Cardiac muscle cell (in vitro differentiated cells and primary cell): Measurements from ENCODE around the gene AUTS2. TPM values are rescaled to one million over a fixed set of nuclear protein-coding genes. Genes with fewer than 3 reads are reported as not detected.

Experiments used
- DNase-seq, 2 donors: peaks; one replicate each; pipeline versions ENCODE4 v3.0.0 to v3.0.0-alpha.2; 2010 to 2017; ENCODE audit warnings: low read depth in 1 of 2, low spot score in 1 of 2
- H3K27ac ChIP-seq: fragments of 200-600 bp; sonication (generic); 2 replicates; pipeline ENCODE4 v1.5.1; 2016
- H3K27me3 ChIP-seq: fragments of 200-600 bp; sonication (generic); 2 replicates; pipeline ENCODE4 v1.6.0; 2016; ENCODE audit warnings: control low read depth
- H3K36me3 ChIP-seq: fragments of 200-600 bp; sonication (generic); 2 replicates; pipeline ENCODE4 v1.5.1; 2016; ENCODE audit warnings: control low read depth
- H3K4me1 ChIP-seq: fragments of 200-600 bp; sonication (generic); 2 replicates; pipeline ENCODE4 v1.8.1; 2017; ENCODE audit warnings: low read depth, mild to moderate bottlenecking, mixed run types
- H3K4me3 ChIP-seq: fragments of 200-600 bp; sonication (generic); 2 replicates; pipeline ENCODE4 v1.5.1; 2016; ENCODE audit warnings: mild to moderate bottlenecking
- H3K9me3 ChIP-seq: fragments of 200-600 bp; sonication (generic); 2 replicates; pipeline ENCODE4 v1.5.1; 2017; ENCODE audit warnings: low read depth, mild to moderate bottlenecking, control low read depth
- polyA plus RNA-seq: library from polyadenylated mRNA; unstranded; fragments of >200 nt; fragmentation: Nextera tagmentation; extraction: Ambion mirVana; gene quantifications from 2 replicates; pipeline ENCODE4 v1.2.1, GENCODE V29; 2016
- total RNA-seq: library from RNA; depleted of rRNA; stranded (reverse); fragments of >200 nt; gene quantifications from 2 replicates; pipeline ENCODE4 v1.2.3, GENCODE V29; 2016
- TF ChIP-seq, protein P1 (sequence below): IDR thresholded peaks from 2 replicates; pipeline ENCODE4 v1.5.1; 2012; ENCODE audit warnings: low read depth, mild to moderate bottlenecking, low read length

The AUTS2 gene
- total and polyA plus RNA-seq, 2 experiments from 2014 or later, result 41.0 to 45.5 TPM

DNA sequence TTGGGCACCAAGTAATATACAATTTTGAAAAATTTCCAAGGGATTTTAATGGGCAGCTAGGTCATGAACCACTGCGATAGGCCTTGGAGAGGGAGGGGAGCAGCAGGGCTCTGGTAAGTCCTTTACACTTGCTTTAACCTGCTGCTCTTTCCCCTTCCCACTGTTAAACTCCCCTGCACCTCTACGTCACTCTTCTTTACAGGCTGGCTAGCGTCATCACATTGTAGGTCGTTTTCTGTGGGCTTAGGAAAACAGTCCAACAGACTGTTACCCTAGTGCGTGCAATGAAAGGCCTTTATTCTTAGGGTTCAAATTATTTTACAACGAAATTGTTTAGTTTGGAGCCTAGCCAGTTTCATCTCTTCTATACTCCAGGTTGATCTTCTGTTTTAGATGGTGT, 235.7 kb downstream of the AUTS2 start:
- no peak for DNase-seq
- Histone ChIP-seq H3K4me3 (no peak overlapping the region), H3K9me3 (no peaks in the 10 kb centered on the region), H3K27me3 (no peaks in the 10 kb centered on the region), H3K4me1 (peaks cover 14% of the 10 kb centered on the region), H3K36me3 (no peaks in the 10 kb centered on the region), H3K27ac (peak overlapping the region; percentile 66)
- TF ChIP-seq, protein P1, sequence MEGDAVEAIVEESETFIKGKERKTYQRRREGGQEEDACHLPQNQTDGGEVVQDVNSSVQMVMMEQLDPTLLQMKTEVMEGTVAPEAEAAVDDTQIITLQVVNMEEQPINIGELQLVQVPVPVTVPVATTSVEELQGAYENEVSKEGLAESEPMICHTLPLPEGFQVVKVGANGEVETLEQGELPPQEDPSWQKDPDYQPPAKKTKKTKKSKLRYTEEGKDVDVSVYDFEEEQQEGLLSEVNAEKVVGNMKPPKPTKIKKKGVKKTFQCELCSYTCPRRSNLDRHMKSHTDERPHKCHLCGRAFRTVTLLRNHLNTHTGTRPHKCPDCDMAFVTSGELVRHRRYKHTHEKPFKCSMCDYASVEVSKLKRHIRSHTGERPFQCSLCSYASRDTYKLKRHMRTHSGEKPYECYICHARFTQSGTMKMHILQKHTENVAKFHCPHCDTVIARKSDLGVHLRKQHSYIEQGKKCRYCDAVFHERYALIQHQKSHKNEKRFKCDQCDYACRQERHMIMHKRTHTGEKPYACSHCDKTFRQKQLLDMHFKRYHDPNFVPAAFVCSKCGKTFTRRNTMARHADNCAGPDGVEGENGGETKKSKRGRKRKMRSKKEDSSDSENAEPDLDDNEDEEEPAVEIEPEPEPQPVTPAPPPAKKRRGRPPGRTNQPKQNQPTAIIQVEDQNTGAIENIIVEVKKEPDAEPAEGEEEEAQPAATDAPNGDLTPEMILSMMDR, result no peak

DNA sequence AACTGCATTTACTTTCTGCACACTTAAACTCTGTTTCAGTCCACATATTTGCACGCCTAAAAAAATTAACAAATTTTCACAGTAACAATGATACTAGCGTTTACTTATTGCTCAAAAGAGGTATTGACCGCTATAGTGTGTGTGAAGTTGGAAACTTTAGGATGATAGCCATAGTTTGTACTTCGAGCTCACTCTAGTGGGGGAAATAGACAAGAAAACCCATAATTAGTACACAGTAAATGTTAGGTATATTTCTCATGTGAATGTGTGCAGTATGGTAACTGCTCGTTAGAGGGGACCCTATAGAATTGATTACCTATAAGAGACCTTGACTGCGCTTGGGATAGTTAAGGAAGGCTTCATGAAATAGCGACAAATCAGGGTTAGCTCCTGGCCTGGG, 238.4 kb downstream of the AUTS2 start:
- TF ChIP-seq, protein P1, result no peak
- H3K27me3 ChIP-seq, result no peaks in the 10 kb centered on the region
- no peaks in the 10 kb centered on the region for H3K9me3 ChIP-seq
- H3K4me3 ChIP-seq, result no peak overlapping the region
- H3K36me3 ChIP-seq, result no peaks in the 10 kb centered on the region
- DNase-seq, result no peak
- H3K27ac ChIP-seq, result no peak overlapping the region
- H3K4me1 ChIP-seq, result peaks cover 20% of the 10 kb centered on the region

DNA sequence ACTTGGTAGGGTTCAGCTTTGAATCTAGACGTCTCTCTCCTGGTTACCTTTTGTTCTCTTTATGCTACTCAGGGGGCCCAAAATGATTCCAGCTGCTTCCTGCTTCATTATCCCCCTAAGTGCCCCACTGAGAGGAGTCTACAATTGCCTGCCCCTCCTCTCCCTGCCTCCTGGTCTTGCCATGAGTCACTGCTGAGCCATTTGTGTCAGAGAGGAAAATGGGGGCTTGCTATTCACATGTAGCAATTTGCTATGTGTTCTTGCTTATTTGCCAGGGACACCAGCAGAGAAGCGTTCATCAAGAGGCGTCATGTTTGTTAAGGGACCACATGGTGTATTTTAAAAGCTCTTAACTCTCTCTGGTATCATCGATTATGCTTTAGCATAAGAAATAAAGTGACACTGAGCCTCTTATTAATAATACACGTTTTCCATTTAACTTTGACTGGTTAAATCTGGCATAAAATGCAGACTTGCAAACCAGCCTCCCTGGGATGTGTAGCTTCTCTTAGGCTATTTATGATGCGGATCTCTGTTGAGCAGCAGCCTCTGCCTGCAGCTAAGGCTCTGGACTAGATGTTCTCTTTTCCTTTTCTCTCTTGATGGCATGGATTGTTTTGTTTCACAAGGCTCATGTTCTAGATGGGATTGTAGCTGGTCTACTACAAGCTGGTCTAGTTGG, 239.3 kb downstream of the AUTS2 start:
- peak in 1 of 2 donors; percentile 42 for DNase-seq
- TF ChIP-seq, protein P1, result no peak

DNA sequence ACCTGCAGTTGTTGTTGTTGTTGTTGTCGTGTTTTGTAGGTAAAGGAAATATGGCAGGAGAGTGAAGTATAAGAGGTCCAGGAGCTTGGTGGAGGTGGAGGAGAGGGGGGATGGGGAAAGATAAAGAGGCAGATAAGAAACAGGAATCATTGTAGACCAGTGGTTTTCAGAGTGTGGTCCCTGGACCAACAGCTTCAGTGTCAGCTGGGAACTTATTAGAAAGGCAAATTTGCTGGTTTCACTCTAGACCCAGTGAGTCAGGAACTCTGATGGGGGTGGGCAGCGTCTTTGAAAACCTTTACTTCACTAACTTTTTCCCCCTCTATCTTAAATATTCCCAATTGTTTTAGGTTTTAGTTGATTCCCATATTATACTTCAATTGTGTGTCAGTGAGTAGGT, 241.5 kb downstream of the AUTS2 start:
- Histone ChIP-seq H3K4me1 (peaks cover 10% of the 10 kb centered on the region), H3K36me3 (no peaks in the 10 kb centered on the region)
- TF ChIP-seq, protein P1, result no peak

More for the DNA sequence above, 239.3 kb downstream of the AUTS2 start:
- Histone ChIP-seq H3K4me3 (no peak overlapping the region), H3K36me3 (no peaks in the 10 kb centered on the region), H3K9me3 (no peaks in the 10 kb centered on the region), H3K27ac (no peak overlapping the region), H3K27me3 (no peaks in the 10 kb centered on the region), H3K4me1 (peaks cover 20% of the 10 kb centered on the region)

DNA sequence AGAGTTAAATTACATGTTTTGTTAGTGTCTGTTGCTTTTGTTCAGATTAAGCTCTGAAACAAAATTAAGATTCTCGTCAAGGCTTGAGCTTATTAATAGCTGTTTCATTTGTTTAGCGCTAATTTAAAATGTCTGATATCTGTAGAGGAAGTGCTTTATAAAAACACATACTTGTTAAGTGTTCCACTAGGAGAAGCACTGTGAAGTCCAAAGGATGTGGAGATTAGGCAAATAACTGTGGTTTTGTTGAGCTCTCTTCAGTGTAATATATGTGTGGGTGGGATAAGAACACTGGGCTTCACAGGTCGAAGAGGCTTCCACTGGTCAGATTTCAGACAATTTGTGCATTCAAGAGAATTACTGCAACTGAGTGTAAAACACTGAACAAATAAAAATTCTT, 242.0 kb downstream of the AUTS2 start:
- Histone ChIP-seq H3K36me3 (no peaks in the 10 kb centered on the region), H3K4me3 (no peak overlapping the region), H3K4me1 (peaks cover 6% of the 10 kb centered on the region), H3K9me3 (no peaks in the 10 kb centered on the region), H3K27ac (no peak overlapping the region), H3K27me3 (no peaks in the 10 kb centered on the region)
- DNase-seq, result peak in 1 of 2 donors; percentile 82
- TF ChIP-seq, protein P1, result no peak

More for the DNA sequence above, 241.5 kb downstream of the AUTS2 start:
- no peak for DNase-seq
- Histone ChIP-seq H3K27me3 (no peaks in the 10 kb centered on the region), H3K4me3 (no peak overlapping the region), H3K27ac (no peak overlapping the region), H3K9me3 (no peaks in the 10 kb centered on the region)
